ENCODE results near the gene ATP8B4.
"Not testable (repeated sequence)": the region's sequence is repeated elsewhere in the genome, so short reads cannot be mapped to it uniquely, and the experiment has no call there.

Gene ATP8B4

GRCh38 chr15:50107157-50107556 lies 11.9 kb downstream of the ATP8B4 start:
- WGBS = 98% methylated on average over 4 of the region's 4 CpGs
- no peaks in the 10 kb centered on the region for H3K9me3 ChIP-seq (ENCODE audit: insufficient read depth, low read depth, low read length)
- no peak overlapping the region for H3K9ac ChIP-seq (ENCODE audit: low read depth, low read length)
- H3K4me3 ChIP-seq (ENCODE audit: low read length) = no peak overlapping the region
- H3K27ac ChIP-seq (ENCODE audit: low read depth, low read length) = no peak overlapping the region
- H3K4me1 ChIP-seq (ENCODE audit: insufficient read depth, low read length) = no peaks in the 10 kb centered on the region
- H3K27me3 ChIP-seq (ENCODE audit: insufficient read depth, low read length) = no peaks in the 10 kb centered on the region
- no peaks in the 10 kb centered on the region for H3K36me3 ChIP-seq (ENCODE audit: insufficient read depth, low read length)

DNA sequence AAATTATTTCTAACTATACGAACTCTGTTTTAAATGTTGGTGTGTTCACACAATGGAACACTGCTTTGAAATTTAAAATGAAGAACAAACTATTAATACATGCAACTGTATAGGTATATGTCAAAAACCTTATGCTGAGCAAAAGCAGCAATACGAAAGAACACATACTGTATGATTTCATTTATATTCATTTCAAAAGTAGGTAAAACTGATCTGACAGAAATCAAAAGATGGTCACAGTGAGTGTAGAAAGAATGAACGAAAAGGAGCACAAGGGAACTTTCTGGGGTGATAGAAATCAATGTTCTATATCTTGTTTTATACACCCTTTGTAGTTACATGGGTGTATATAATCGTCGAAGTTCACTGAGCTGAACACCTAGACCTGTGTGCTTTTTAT lies 12.6 kb downstream of the ATP8B4 start:
- no peak overlapping the region for H3K9ac ChIP-seq (ENCODE audit: low read depth, low read length)
- no peak overlapping the region for H3K27ac ChIP-seq (ENCODE audit: low read depth, low read length)
- no peaks in the 10 kb centered on the region for H3K36me3 ChIP-seq (ENCODE audit: insufficient read depth, low read length)
- WGBS = 94% methylated on average over 2 of the region's 5 CpGs
- no peaks in the 10 kb centered on the region for H3K27me3 ChIP-seq (ENCODE audit: insufficient read depth, low read length)
- H3K4me1 ChIP-seq (ENCODE audit: insufficient read depth, low read length) = no peaks in the 10 kb centered on the region
- H3K9me3 ChIP-seq (ENCODE audit: insufficient read depth, low read depth, low read length) = no peaks in the 10 kb centered on the region
- H3K4me3 ChIP-seq (ENCODE audit: low read length) = no peak overlapping the region

DNA sequence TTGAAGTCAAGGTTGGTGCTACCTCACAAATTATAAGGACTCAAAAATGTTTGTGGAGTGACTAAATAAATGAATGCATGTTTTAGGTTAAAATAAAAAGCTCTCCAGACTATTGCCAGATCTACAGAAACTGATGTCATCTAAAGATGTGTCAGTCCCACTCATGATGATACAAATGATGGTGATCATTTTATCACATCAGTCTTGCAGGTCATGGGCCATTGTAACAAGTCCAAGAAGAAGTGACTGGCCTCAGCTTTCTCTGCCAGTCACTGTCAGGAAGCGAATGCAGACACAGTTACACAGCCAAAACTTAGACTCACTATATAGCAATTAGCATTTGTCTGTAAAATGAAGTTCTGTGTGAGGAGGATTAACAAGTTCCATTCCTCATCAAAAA lies 18.5 kb downstream of the ATP8B4 start:
- Histone ChIP-seq H3K4me3 (ENCODE audit: low read length) (no peak overlapping the region), H3K36me3 (ENCODE audit: insufficient read depth, low read length) (no peaks in the 10 kb centered on the region), H3K4me1 (ENCODE audit: insufficient read depth, low read length) (peaks cover 9% of the 10 kb centered on the region; the same call in 1 of the 2 replicates), H3K9me3 (ENCODE audit: insufficient read depth, low read depth, low read length) (no peaks in the 10 kb centered on the region), H3K27me3 (ENCODE audit: insufficient read depth, low read length) (no peaks in the 10 kb centered on the region), H3K9ac (ENCODE audit: low read depth, low read length) (no peak overlapping the region), H3K27ac (ENCODE audit: low read depth, low read length) (no peak overlapping the region)
- WGBS = 91% methylated on average over 1 of the region's 1 CpG

DNA sequence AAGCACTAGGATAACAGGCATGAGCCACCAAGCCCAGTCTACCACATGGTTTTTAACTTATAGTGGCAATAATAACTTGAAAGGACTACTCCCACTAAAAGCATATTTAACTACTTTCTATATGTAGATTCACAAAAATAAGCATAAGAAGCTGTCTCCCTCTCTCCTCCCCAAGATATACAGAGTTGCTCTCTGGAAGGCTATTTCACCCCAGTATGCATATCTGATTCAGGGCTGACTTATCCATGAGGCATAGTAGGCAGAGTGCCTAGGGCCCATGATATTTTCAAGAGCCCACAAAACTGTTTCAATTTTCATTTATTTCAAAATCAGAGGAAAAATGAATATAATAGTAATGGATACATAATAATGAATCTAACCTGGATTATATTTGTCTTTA lies 20.5 kb downstream of the ATP8B4 start:
- Histone ChIP-seq H3K9ac (ENCODE audit: low read depth, low read length) (no peak overlapping the region), H3K27me3 (ENCODE audit: insufficient read depth, low read length) (no peaks in the 10 kb centered on the region), H3K4me1 (ENCODE audit: insufficient read depth, low read length) (peaks cover 9% of the 10 kb centered on the region; the same call in 1 of the 2 replicates), H3K27ac (ENCODE audit: low read depth, low read length) (no peak overlapping the region), H3K9me3 (ENCODE audit: insufficient read depth, low read depth, low read length) (no peaks in the 10 kb centered on the region), H3K36me3 (ENCODE audit: insufficient read depth, low read length) (no peaks in the 10 kb centered on the region), H3K4me3 (ENCODE audit: low read length) (no peak overlapping the region)

DNA sequence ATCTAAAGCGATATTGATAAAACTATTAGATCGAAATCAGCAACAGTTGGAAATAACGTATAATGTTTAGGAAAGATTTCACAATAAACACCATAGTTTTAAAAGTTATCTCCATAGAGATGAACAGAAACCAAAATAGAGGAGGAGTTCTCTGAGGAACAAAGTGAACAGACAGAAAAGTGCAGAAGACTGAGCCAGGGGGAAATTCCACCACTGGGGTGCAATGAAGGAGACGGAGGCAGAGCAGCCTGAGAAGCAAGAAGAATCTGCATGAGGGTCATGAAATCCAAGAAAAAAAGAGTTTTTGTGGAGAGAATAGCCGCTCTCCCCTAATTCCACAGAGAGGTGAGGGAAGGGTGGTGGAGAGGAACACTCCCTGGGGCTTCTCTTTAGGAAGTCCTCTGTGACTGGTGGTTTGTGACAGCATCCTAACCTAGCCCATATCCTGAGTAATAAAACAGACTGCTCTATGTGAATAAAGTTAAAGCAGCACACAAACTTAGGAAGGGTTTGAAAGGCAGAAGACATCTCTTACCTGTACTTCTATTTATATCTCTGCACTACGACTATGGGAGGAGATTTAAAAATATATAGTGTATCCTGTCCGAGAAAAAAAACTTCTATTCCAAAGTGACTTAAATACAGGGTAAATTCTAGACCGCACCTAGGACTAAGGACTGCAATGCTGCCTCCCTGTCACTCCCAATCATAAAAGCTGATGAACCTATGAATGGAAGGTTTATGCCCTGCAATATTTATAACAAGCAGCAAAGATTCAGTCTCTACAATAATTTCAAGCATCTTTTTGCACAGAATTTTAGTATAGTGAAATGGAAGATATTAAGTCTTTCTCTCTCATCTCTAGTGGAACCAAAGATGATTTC lies 22.9 kb downstream of the ATP8B4 start:
- no peaks in the 10 kb centered on the region for H3K27me3 ChIP-seq (ENCODE audit: insufficient read depth, low read length)
- no peaks in the 10 kb centered on the region for H3K36me3 ChIP-seq (ENCODE audit: insufficient read depth, low read length)
- H3K4me3 ChIP-seq (ENCODE audit: low read length) = no peak overlapping the region
- 85% methylated on average over 5 of the region's 8 CpGs for WGBS
- H3K4me1 ChIP-seq (ENCODE audit: insufficient read depth, low read length) = peaks cover 9% of the 10 kb centered on the region; the same call in 1 of the 2 replicates
- no peaks in the 10 kb centered on the region for H3K9me3 ChIP-seq (ENCODE audit: insufficient read depth, low read depth, low read length)
- H3K27ac ChIP-seq (ENCODE audit: low read depth, low read length) = no peak overlapping the region
- H3K9ac ChIP-seq (ENCODE audit: low read depth, low read length) = no peak overlapping the region

DNA sequence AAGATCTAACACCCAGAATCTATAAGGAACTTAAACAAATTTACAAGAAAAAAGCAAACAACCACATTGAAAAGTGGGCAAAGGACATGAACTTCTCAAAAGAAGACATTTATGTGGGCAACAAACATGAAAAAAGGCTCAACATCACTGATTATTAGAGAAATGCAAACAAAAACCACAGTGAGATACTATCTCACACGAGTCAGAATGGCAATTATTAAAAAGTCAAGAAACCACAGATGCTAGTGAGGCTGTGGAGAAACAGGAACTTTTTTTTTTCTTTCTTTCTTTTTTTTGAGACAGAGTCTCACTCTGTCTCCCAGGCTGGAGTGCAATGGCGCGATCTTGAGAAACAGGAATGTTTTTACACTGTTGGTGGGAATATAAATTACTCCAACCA lies 29.6 kb downstream of the ATP8B4 start:
- not testable (repeated sequence) for H3K36me3 ChIP-seq (ENCODE audit: insufficient read depth, low read length); H3K9me3 ChIP-seq (ENCODE audit: insufficient read depth, low read depth, low read length); H3K4me3 ChIP-seq (ENCODE audit: low read length); H3K9ac ChIP-seq (ENCODE audit: low read depth, low read length); H3K27ac ChIP-seq (ENCODE audit: low read depth, low read length); H3K4me1 ChIP-seq (ENCODE audit: insufficient read depth, low read length); H3K27me3 ChIP-seq (ENCODE audit: insufficient read depth, low read length)
- 100% methylated on average over 1 of the region's 3 CpGs for WGBS

GRCh38 chr15:50084932-50085331 lies 34.1 kb downstream of the ATP8B4 start:
- Histone ChIP-seq H3K9ac (ENCODE audit: low read depth, low read length) (no peak overlapping the region), H3K4me3 (ENCODE audit: low read length) (no peak overlapping the region), H3K36me3 (ENCODE audit: insufficient read depth, low read length) (no peaks in the 10 kb centered on the region), H3K9me3 (ENCODE audit: insufficient read depth, low read depth, low read length) (no peaks in the 10 kb centered on the region), H3K27ac (ENCODE audit: low read depth, low read length) (no peak overlapping the region), H3K27me3 (ENCODE audit: insufficient read depth, low read length) (no peaks in the 10 kb centered on the region), H3K4me1 (ENCODE audit: insufficient read depth, low read length) (no peaks in the 10 kb centered on the region)
- whole genome bisulfite sequencing = 90% methylated on average over 2 of the region's 2 CpGs

DNA sequence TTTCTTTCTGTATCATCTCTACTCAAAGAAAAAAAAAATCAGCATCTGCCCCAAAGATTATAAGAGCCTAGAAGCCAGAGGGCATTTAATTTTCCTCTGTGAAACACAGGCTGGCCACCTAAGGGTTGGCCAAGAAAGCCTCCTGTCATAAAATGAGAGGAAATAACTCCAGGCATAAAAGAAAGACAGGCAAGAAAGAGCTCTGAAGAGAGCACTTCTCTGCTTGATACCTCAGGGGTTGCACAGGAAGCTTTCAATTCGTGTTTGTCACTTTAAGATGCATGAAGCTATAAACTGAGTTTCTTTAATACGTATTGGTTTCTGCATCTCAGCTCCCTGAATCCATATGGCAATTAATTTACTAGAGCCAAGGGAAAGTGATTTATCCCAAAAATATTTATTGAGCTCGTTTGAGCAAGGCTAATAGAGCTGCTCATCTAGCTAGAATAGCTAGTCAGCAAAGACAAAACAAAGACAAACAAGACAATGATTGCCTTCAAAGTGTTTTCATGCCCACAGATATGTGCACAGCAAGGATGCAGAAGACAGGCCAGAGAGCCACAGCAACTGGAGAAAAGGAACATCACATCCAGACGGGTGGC lies 35.5 kb downstream of the ATP8B4 start:
- Histone ChIP-seq H3K9me3 (ENCODE audit: insufficient read depth, low read depth, low read length) (no peaks in the 10 kb centered on the region), H3K4me1 (ENCODE audit: insufficient read depth, low read length) (no peaks in the 10 kb centered on the region), H3K27me3 (ENCODE audit: insufficient read depth, low read length) (no peaks in the 10 kb centered on the region), H3K4me3 (ENCODE audit: low read length) (no peak overlapping the region), H3K36me3 (ENCODE audit: insufficient read depth, low read length) (no peaks in the 10 kb centered on the region), H3K27ac (ENCODE audit: low read depth, low read length) (no peak overlapping the region), H3K9ac (ENCODE audit: low read depth, low read length) (no peak overlapping the region)
- WGBS = 85% methylated on average over 4 of the region's 4 CpGs

- no peak overlapping the region for H3K4me3 ChIP-seq (ENCODE audit: low read length)
- 40% methylated on average over 2 of the region's 2 CpGs for WGBS
These were observed 37.0 kb downstream of the ATP8B4 start for GRCh38 chr15:50082066-50082465.

DNA sequence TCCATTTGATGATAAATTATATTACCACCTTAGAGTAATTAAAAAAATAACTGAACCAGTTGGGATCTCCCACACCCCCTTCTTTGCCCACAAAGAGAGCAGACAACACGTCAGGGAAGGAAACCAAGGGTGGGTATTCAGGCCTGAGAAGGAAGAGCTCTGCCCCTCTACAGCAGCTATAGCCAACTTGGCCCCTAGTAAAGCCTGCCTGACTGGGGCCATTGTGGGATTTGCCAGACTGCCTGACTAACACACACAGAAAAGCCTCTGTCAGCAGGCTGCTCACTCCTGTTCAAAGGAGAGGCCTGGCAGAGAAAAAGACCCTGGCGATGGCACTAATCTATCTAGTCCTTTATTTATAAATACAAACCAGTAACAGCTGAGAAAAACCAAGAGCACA lies 41.4 kb downstream of the ATP8B4 start:
- no peaks in the 10 kb centered on the region for H3K9me3 ChIP-seq (ENCODE audit: insufficient read depth, low read depth, low read length)
- 94% methylated on average over 1 of the region's 2 CpGs for WGBS
- H3K36me3 ChIP-seq (ENCODE audit: insufficient read depth, low read length) = no peaks in the 10 kb centered on the region
- no peaks in the 10 kb centered on the region for H3K27me3 ChIP-seq (ENCODE audit: insufficient read depth, low read length)
- H3K4me1 ChIP-seq (ENCODE audit: insufficient read depth, low read length) = no peaks in the 10 kb centered on the region
- H3K4me3 ChIP-seq (ENCODE audit: low read length) = no peak overlapping the region
- no peak overlapping the region for H3K27ac ChIP-seq (ENCODE audit: low read depth, low read length)
- H3K9ac ChIP-seq (ENCODE audit: low read depth, low read length) = no peak overlapping the region

More at GRCh38 chr15:50082066-50082465, 37.0 kb downstream of the ATP8B4 start:
- Histone ChIP-seq H3K9ac (ENCODE audit: low read depth, low read length) (no peak overlapping the region), H3K4me1 (ENCODE audit: insufficient read depth, low read length) (no peaks in the 10 kb centered on the region), H3K27me3 (ENCODE audit: insufficient read depth, low read length) (no peaks in the 10 kb centered on the region), H3K9me3 (ENCODE audit: insufficient read depth, low read depth, low read length) (no peaks in the 10 kb centered on the region), H3K36me3 (ENCODE audit: insufficient read depth, low read length) (no peaks in the 10 kb centered on the region), H3K27ac (ENCODE audit: low read depth, low read length) (no peak overlapping the region)

- H3K9ac ChIP-seq (ENCODE audit: low read depth, low read length) = no peak overlapping the region
- no peaks in the 10 kb centered on the region for H3K27me3 ChIP-seq (ENCODE audit: insufficient read depth, low read length)
- no peaks in the 10 kb centered on the region for H3K4me1 ChIP-seq (ENCODE audit: insufficient read depth, low read length)
- H3K4me3 ChIP-seq (ENCODE audit: low read length) = no peak overlapping the region
- no peaks in the 10 kb centered on the region for H3K36me3 ChIP-seq (ENCODE audit: insufficient read depth, low read length)
- H3K27ac ChIP-seq (ENCODE audit: low read depth, low read length) = no peak overlapping the region
- no peaks in the 10 kb centered on the region for H3K9me3 ChIP-seq (ENCODE audit: insufficient read depth, low read depth, low read length)
These were observed 41.9 kb downstream of the ATP8B4 start for GRCh38 chr15:50077176-50077575.

Measured in HUES64 (cell line).